ENCODE data around the gene RNF10.

RNF10 gene

DNA sequence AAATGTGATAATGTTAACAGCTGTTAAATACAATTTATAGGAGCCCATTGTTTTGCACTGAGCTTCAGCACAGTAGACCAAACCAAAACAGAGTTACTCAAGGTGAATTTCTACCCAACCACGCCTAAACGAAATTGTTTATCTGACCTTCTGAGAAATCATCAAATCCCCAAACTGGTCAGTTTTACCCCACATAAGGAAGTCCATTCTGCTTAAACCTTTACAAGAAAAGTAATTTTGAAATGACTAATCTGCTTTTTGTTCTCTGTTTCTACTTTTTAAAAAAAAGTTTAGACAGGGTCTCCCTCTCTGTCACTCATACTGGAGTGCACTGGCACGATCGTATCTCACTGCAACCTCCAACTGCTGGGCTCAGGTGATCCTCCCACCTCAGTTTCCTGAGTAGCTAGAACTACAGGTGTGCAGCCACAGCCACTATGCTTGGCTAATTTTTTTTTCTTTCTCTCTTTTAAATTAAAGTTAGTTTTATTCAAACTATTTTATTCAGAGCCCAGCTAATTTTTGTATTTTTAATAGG, 1.4 kb upstream of the RNF10 start:
- H3K36me3 ChIP-seq (ENCODE audit: insufficient read depth, low read length) = peaks cover 18% of the 10 kb centered on the region; the same call in 1 of the 2 replicates
- 0 out of 2 replicates have a peak overlapping the region, but pooled peaks have one; percentile 23 for H3K27ac ChIP-seq
- no peak for DNase-seq (ENCODE audit: low read depth, low spot score)
- no peaks in the 10 kb centered on the region for H3K9me3 ChIP-seq (ENCODE audit: low read depth, low read length)
- H3K4me3 ChIP-seq = no peak overlapping the region
- no peak for TF ChIP-seq EZH2 (IDR thresholded peaks at IDR 0.05)
- no peak overlapping the region for H3K9ac ChIP-seq (ENCODE audit: insufficient read length)

DNA sequence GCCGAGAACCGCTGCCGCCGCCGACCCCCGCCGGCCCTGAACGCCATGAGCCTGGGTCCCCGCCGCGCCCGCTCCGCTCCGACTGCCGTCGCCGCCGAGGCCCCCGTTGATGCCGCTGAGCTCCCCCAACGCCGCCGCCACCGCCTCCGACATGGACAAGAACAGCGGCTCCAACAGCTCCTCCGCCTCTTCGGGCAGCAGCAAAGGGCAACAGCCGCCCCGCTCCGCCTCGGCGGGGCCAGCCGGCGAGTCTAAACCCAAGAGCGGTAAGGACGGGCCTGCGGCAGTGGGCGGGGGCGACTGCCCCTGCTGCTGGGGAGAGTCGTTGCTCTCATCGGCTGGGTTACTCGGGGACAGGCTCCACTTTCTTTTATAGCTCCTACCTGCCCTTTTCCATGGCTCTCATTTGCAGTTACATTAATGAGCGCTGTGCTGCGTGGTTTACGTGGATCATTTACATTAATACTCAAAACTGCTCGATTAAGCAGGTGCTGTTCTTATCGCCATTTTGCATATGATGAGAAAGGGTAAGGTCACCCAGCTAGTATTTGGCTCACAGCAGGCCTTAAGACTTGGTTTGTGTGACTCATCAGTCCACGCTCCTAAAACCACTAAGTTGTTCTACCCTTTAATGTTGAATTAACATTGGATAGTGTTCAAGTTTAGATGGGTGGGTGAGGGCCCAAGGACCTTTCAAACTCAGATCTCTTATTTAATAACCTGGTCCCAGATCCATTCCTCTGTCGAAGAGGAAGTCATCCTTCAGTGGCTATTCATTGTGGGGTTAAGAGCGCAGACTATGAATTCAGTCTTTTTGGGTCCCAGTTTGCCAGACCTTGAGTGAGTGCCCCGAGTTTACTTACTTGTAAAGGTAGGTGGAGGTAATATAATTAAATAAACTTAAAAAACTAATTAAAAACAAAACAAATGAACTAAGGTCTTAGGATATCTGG, 823 bp downstream of the RNF10 start:
- Histone ChIP-seq H3K27ac (peak overlapping the region; percentile 45; the same call in 1 of the 2 replicates), H3K9ac (ENCODE audit: insufficient read length) (peak overlapping the region; percentile 91), H3K9me3 (ENCODE audit: low read depth, low read length) (no peaks in the 10 kb centered on the region), H3K4me3 (peak overlapping the region; percentile 78), H3K36me3 (ENCODE audit: insufficient read depth, low read length) (peaks cover 34% of the 10 kb centered on the region)
- DNase-seq (ENCODE audit: low read depth, low spot score) = no peak
- TF ChIP-seq FOXP2 (optimal IDR thresholded peaks at IDR 0.05; ENCODE audit: control extremely low read depth, extremely low read length, insufficient read depth) (no peak), EZH2 (IDR thresholded peaks at IDR 0.05) (no peak), POLR2AphosphoS5 (IDR thresholded peaks at IDR 0.05; ENCODE audit: borderline replicate concordance, low read depth, low read length) (no peak)

DNA sequence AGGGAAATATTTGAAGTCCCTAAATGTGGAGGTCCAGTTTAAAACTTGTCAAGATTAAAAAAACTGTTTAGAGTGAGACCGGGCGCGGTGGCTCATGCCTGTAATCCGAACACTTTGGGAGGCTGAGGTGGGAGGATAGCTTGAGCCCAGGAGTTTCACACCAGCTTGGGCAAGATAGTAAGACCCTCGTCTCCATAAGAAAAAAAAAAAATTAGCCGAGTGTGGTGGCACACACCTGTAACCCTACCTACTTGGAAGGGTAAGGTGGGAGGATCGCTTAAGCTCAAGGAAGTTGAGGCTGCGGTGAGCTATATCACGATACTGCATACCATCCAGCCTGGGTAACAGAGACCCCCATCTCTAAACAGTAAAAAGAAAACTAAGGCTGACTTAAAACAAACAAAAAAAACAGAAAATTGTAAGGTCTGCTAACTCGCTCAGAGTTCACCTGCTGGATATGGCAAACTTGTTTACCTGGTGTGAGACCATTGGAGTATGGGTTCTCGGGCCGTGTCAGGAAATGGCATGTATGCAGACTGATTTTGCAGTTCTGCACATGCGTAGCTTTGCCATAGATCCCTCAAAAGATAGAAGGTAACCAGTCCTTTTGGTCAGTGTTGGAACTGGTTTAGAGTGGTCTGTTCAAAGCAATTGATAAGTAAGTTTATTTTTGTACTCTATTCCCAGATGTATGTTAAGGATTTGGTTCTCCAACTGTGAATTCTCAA, 2.1 kb downstream of the RNF10 start:
- no peak overlapping the region for H3K27ac ChIP-seq
- H3K9me3 ChIP-seq (ENCODE audit: low read depth, low read length) = no peaks in the 10 kb centered on the region
- DNase-seq (ENCODE audit: low read depth, low spot score) = no peak
- H3K4me3 ChIP-seq = peak overlapping the region; percentile 78
- peak overlapping the region; percentile 91 for H3K9ac ChIP-seq (ENCODE audit: insufficient read length)
- TF ChIP-seq FOXP2 (optimal IDR thresholded peaks at IDR 0.05; ENCODE audit: control extremely low read depth, extremely low read length, insufficient read depth) (no peak), POLR2AphosphoS5 (IDR thresholded peaks at IDR 0.05; ENCODE audit: borderline replicate concordance, low read depth, low read length) (no peak), EZH2 (IDR thresholded peaks at IDR 0.05) (no peak)
- H3K36me3 ChIP-seq (ENCODE audit: insufficient read depth, low read length) = peaks cover 38% of the 10 kb centered on the region

DNA sequence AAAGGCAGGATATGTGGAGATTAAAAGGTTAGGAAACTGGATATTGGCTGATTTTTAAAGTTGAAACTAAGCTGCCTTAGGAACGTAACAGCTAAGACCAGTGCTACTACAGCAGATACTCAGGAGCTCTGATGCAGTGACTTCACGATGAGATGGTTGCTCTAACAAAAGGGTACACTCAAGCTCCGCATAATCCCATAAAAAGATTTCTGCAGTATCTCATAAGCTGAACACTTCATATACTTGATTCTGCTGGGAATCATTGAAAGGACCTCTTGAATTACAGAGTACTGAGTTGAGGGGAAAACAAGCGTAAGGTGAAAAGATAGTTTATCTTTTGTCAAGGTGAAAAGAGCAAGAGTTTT, 3.7 kb downstream of the RNF10 start:
- Histone ChIP-seq H3K4me3 (peak overlapping the region; percentile 78), H3K36me3 (ENCODE audit: insufficient read depth, low read length) (peaks cover 46% of the 10 kb centered on the region), H3K9me3 (ENCODE audit: low read depth, low read length) (no peaks in the 10 kb centered on the region), H3K9ac (ENCODE audit: insufficient read length) (peak overlapping the region; percentile 22), H3K27ac (peak overlapping the region; percentile 73)
- DNase-seq (ENCODE audit: low read depth, low spot score) = no peak
- TF ChIP-seq POLR2AphosphoS5 (IDR thresholded peaks at IDR 0.05; ENCODE audit: borderline replicate concordance, low read depth, low read length) (no peak), EZH2 (IDR thresholded peaks at IDR 0.05) (no peak), FOXP2 (optimal IDR thresholded peaks at IDR 0.05; ENCODE audit: control extremely low read depth, extremely low read length, insufficient read depth) (no peak)

DNA sequence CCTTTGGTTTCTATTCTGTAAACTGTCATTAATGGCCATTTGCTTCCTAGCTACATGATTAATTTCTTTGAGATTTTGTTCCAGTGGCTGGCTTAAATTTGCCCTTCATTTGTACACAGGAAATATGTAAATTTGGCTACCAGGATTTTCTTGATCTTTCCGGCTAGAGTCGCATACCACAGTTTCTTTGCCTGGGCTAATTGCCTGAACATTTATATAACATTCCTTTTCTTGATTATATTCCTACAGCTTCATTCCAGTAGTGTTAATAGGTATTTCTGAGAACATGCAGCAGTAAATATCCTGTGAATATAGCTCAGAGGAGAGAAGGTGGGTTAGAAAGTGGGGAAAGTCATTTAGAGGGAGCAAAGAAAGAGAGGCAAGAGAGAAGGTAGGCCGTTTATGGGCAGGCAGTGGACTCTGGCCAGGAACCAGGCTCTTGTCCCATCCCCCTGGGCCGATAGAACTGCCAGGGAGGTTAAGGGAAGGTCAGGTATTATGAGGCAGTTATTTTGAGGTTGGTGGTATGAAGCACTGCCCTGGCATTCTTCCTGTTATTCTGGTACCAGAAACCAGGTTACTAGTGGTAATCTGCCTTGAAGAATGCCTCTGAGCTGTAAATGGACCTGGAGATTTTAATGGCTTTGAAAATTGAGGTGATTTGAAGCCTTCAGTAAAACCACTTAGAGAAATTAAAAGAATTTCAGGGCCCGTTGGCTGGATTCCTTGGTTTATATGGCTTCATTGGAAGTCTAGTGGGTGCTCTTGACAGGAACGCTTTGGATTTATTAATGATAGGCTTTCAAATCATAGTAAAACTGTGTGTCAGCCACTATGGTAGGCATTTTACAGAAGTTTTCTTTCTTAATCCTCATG, 4.4 kb downstream of the RNF10 start:
- Histone ChIP-seq H3K36me3 (ENCODE audit: insufficient read depth, low read length) (peaks cover 49% of the 10 kb centered on the region), H3K9ac (ENCODE audit: insufficient read length) (peak overlapping the region; percentile 52), H3K4me3 (peak overlapping the region; percentile 78), H3K9me3 (ENCODE audit: low read depth, low read length) (no peaks in the 10 kb centered on the region), H3K27ac (peak overlapping the region; percentile 73)
- TF ChIP-seq POLR2AphosphoS5 (IDR thresholded peaks at IDR 0.05; ENCODE audit: borderline replicate concordance, low read depth, low read length) (no peak), EZH2 (IDR thresholded peaks at IDR 0.05) (no peak), FOXP2 (optimal IDR thresholded peaks at IDR 0.05; ENCODE audit: control extremely low read depth, extremely low read length, insufficient read depth) (no peak)
- no peak for DNase-seq (ENCODE audit: low read depth, low spot score)

DNA sequence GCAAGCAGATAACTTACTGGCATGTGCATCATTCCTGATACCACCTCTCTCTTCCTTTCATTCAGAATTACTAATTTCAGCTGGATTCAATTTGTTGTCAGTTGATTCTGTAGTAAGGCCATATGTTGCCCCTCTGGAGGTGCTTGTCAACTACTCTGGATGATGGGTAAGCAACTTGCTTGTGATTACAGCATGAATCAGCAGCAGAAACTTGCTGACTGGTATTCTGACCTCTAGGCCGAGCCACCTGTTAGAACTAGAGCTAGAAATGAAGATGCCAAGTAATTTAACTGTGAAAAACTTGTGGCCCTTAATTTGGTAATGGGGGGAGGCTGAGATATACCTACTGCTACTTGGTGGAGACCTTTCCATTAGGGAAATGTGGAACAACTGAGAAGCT, 5.1 kb downstream of the RNF10 start:
- no peak overlapping the region for H3K9ac ChIP-seq (ENCODE audit: insufficient read length)
- TF ChIP-seq FOXP2 (optimal IDR thresholded peaks at IDR 0.05; ENCODE audit: control extremely low read depth, extremely low read length, insufficient read depth) (no peak), EZH2 (IDR thresholded peaks at IDR 0.05) (no peak), POLR2AphosphoS5 (IDR thresholded peaks at IDR 0.05; ENCODE audit: borderline replicate concordance, low read depth, low read length) (no peak)
- H3K36me3 ChIP-seq (ENCODE audit: insufficient read depth, low read length) = peaks cover 49% of the 10 kb centered on the region
- no peaks in the 10 kb centered on the region for H3K9me3 ChIP-seq (ENCODE audit: low read depth, low read length)
- no peak overlapping the region for H3K4me3 ChIP-seq
- DNase-seq (ENCODE audit: low read depth, low spot score) = no peak
- no peak overlapping the region for H3K27ac ChIP-seq

DNA sequence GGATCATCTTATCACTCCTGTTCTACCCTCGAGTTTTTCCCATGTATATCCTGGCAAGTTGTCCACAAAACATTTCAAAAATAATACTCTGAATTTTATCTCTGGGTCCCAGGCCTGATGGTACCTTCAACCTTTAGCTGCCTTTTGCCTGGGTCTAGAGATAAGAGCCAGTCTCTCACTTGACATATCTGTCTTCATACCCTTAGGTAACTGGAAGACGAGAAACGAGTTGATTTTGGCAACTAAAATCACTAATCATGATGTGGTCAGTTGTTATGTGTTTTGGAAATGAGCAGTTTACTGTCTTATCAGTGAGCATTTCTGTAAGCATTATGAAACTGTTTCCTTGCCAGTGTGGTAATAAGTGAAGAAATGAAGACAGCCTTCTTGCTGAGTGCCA, 6.3 kb downstream of the RNF10 start:
- 0 out of 2 replicates have a peak overlapping the region, but pooled peaks have one; percentile 16 for H3K27ac ChIP-seq
- no peak for DNase-seq (ENCODE audit: low read depth, low spot score)
- H3K9me3 ChIP-seq (ENCODE audit: low read depth, low read length) = no peaks in the 10 kb centered on the region
- TF ChIP-seq EZH2 (IDR thresholded peaks at IDR 0.05) (no peak), FOXP2 (optimal IDR thresholded peaks at IDR 0.05; ENCODE audit: control extremely low read depth, extremely low read length, insufficient read depth) (no peak), POLR2AphosphoS5 (IDR thresholded peaks at IDR 0.05; ENCODE audit: borderline replicate concordance, low read depth, low read length) (no peak)
- no peak overlapping the region for H3K4me3 ChIP-seq
- no peak overlapping the region for H3K9ac ChIP-seq (ENCODE audit: insufficient read length)
- H3K36me3 ChIP-seq (ENCODE audit: insufficient read depth, low read length) = peaks cover 49% of the 10 kb centered on the region

All from SK-N-MC (cell line).